IPS-NIHi7 (cell line): ENCODE measurements around the gene POU2F3.

Source experiments
- DNase-seq: peaks from one replicate; pipeline ENCODE4 v3.0.0; 2012; ENCODE audit warnings: mixed read lengths; ENCODE audit errors: extremely low spot score

POU2F3 gene

GRCh38 chr11:120239713-120240640, at the start of gene POU2F3:
TSS of gene POU2F3 (plus strand) at chr11:120240140. CDS start at chr11:120240344, 204 bp downstream.
- DNase-seq, result peak; percentile 71

DNA sequence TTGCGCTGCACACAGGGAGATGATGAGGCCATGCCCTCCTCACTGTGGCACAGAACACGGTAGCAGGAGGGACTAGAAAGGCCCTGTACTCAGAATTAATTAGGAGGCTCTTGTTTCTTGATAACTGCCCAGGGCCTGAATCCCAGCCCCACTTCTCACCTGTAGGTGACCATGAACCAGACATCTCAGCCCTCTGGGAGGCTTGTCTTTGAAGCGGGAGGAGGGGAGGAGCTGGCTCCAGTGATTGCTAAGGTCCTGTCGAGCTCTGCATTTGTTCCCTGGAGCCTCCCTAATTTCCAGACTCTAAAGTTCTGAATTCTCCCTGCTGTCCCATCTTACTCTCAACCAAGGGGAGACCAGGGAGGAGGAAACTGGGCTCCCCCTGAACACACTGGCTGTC, 48.9 kb upstream of the POU2F3 start:
- DNase-seq, result no peak

DNA sequence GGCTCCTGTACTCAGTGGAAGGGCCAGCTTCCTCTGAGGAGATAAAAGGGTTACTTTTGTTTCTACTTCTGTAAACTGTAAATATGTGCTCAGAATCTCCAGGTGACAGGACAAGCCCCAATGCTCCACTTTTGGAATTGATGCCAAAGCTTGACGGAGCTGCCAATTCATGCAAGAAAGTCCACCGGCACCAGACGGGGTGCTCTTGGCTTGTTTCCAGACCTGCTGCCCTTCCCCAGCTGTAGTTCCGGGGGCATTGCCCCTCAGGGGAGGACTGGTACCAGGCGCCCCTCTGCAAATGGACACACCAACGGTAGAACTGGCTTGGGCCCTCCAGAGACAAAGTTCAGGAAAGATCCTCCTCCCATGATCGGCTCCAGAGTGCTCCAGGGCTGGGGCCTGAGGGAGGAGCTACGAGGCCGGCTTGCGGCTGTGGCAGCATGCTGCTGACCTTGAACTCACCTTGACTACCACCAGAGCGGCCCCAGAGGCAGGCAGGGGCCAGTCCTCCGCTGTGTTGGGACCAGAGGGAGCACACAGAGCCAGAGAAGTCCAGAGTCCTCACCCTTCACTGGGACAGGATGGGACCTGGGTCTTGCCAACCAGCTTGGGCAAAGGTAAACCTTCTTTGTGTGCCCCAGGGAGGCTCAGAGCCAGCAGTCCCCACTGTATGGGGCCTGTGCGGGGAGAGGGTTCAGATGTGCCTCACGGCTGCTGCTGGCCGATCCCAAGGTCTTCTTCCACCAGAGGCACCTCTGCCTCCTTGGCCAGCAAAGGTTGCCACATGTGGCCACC, 46.9 kb upstream of the POU2F3 start:
- no peak for DNase-seq

- DNase-seq, result no peak
These were observed 45.8 kb upstream of the POU2F3 start for GRCh38 chr11:120194166-120194565.

- DNase-seq, result no peak
These were observed 44.2 kb upstream of the POU2F3 start for GRCh38 chr11:120195601-120196320.

- no peak for DNase-seq
These were observed 43.1 kb upstream of the POU2F3 start for GRCh38 chr11:120196826-120197225.

GRCh38 chr11:120197251-120197891, 42.6 kb upstream of the POU2F3 start:
- peak; percentile 71 for DNase-seq

DNA sequence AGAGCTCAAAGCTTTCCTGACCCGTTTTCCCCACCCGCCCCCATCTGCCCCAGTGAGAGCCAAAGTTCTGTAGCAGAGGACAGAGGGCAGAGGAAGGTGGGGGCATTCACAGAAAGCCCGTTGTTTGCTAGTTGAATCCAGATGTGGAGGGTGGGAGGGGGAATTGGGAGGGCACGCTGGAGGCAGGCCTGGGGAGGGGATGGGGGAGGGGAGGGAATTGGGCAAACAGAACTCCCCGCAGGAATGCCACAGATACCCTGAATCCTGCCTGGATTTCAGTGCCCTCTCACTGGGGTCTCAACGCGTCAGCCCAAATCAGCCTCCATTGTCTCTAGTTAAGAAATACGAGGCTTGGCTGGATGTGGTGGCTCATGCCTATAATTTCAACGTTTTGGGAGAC, 42.0 kb upstream of the POU2F3 start:
- no peak for DNase-seq

- DNase-seq, result no peak
These were observed 41.5 kb upstream of the POU2F3 start for GRCh38 chr11:120198403-120198786.

GRCh38 chr11:120198787-120199469, 41.0 kb upstream of the POU2F3 start:
- DNase-seq, result no peak

- no peak for DNase-seq
These were observed 40.3 kb upstream of the POU2F3 start for GRCh38 chr11:120199613-120200012.

DNA sequence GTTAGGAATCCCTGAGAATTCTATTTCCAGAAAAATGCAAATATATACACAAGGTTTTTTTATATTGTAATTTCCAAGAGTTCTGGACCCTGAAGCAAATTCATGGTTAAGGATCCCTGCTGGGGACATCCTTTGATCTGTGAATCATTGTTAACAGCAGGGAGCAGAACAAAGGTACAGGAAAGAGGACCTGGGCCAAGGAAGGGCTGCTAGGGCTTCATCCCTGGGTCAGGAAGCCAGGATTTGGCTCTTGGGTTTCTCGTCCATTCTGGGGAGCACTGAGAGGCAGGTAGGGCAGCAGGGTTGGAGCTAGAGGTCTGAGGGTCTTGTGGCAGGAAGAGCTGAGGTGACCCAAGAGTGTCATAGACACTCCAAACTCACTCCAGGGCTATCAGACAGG, 39.3 kb upstream of the POU2F3 start:
- no peak for DNase-seq

GRCh38 chr11:120201653-120202052, 38.3 kb upstream of the POU2F3 start:
- no peak for DNase-seq

GRCh38 chr11:120203626-120204025, 36.3 kb upstream of the POU2F3 start:
- no peak for DNase-seq

GRCh38 chr11:120205596-120206161, 34.3 kb upstream of the POU2F3 start:
- no peak for DNase-seq

DNA sequence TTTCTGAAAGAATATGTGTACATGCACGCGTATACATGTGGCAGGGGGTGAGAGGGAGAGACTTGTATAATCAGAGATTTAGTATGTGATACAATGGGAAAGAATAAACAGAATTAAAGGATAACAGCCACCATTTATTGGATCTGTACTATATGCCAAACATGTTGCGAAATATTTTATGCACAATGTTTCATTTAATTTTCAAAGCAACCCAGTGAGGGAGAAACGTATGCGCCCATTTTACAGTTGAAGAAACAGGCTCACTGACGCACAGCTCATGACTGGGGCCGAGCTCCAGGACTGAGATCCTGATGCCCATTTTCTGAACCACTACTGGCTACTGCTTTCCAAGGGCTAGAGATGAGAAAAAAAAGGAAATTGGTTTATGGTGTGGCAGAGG, 32.4 kb upstream of the POU2F3 start:
- no peak for DNase-seq

- DNase-seq, result no peak
These were observed 31.9 kb upstream of the POU2F3 start for GRCh38 chr11:120208001-120208441.

DNA sequence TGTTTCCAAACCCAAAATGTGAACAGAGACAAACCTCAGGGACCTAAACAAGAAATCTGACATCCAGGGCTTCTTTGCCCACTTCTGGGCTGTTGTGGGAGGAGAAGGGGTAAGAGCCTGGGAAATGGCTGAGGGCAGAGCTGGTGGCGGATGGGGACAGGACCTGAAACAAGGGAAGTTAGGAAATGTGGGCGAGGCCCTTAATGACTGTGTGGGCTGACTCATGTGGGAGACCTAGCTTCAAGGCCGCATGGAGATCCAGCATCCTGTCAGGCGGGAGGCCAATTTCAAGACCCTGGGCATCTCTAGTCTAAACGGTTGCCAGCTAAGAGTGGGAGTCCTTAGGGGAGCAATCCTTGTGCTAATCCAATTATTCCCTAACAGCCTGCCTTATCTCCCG, 31.2 kb upstream of the POU2F3 start:
- no peak for DNase-seq

- no peak for DNase-seq
These were observed 30.0 kb upstream of the POU2F3 start for GRCh38 chr11:120209746-120210625.
